OCI-M1 (cell line): ENCODE data around the gene AQP11.

ENCODE experiments used
- DNase-seq: peaks from one replicate; lab custom pipeline; 2025; lab: John Stamatoyannopoulos, UW

The AQP11 gene

GRCh38 chr11:77658213-77659013, 68.7 kb downstream of the AQP11 start:
- DNase-seq = peak; percentile 86
